Measurements from ENCODE around the gene CEMIP. TPM values are rescaled to one million over a fixed set of nuclear protein-coding genes. Genes with fewer than 3 reads are reported as not detected.

The CEMIP gene
- polyA plus RNA-seq, 1 donor (not counting 4 experiments of a cell fraction or from before 2014, with no cell fraction given), result 2.3 TPM

- peaks cover 6 to 8% of the 10 kb centered on the region in 2 experiments for H3K36me3 ChIP-seq (ENCODE audit: control insufficient read depth in 2 of 2, extremely low read depth in 1 of 2, insufficient read depth in 2 of 2, low read length in 2 of 2)
- H3K4me1 ChIP-seq (ENCODE audit: control insufficient read depth, extremely low read depth, insufficient read depth, low read length), result no peaks in the 10 kb centered on the region
- FAIRE-seq (no peak), DNase-seq (ENCODE audit: low read depth, low spot score) (no peak)
- H3K9me1 ChIP-seq (ENCODE audit: control insufficient read depth, extremely low read depth, insufficient read depth, low read length), result no peaks in the 10 kb centered on the region
- no peak overlapping the region for H3K27ac ChIP-seq (ENCODE audit: control insufficient read depth, insufficient read depth, low read length)
- no peak overlapping the region for H3K4me3 ChIP-seq (ENCODE audit: control insufficient read depth in 2 of 3, extremely low read depth in 1 of 3, insufficient read depth in 2 of 3, low read depth in 1 of 3, low read length in 3 of 3)
- H3K9ac ChIP-seq (ENCODE audit: control insufficient read depth, extremely low read depth, insufficient read depth, low read length), result no peak overlapping the region
- peaks cover 2% of the 10 kb centered on the region for H4K20me1 ChIP-seq (ENCODE audit: control insufficient read depth, extremely low read depth, insufficient read depth, low read length)
- dilution Hi-C loops (cut with MboI; ENCODE audit: extremely low pct_ligation_motif_present, low sequenced_read_pairs), result no loop called here
- TF ChIP-seq CTCF (optimal IDR thresholded peaks at IDR 0.05 in 1 of 3, IDR thresholded peaks at IDR 0.05 in 1 of 3, conservative IDR thresholded peaks at IDR 0.05 in 1 of 3; ENCODE audit: extremely low read depth in 1 of 3, insufficient read depth in 2 of 3, low read length in 3 of 3) (no peak), EZH2 (IDR thresholded peaks at IDR 0.05; ENCODE audit: low read length) (no peak)
- H3K9me3 ChIP-seq (ENCODE audit: control insufficient read depth, low read depth, low read length), result no peaks in the 10 kb centered on the region
- no peak overlapping the region for H3K4me2 ChIP-seq (ENCODE audit: control insufficient read depth, extremely low read depth, insufficient read depth, low read depth, low read length)
- H3K79me2 ChIP-seq (ENCODE audit: control insufficient read depth, insufficient read depth, low read length), result peaks cover 65% of the 10 kb centered on the region
- no peaks in the 10 kb centered on the region for H3K27me3 ChIP-seq (ENCODE audit: control insufficient read depth, extremely low read depth, insufficient read depth, low read length)
- H2AFZ ChIP-seq (ENCODE audit: control insufficient read depth, low read length), result no peak overlapping the region
Measured at GRCh38 chr15:80732818-80733217, 46.4 kb upstream of the CEMIP start.

GRCh38 chr15:80733460-80733859 lies 45.7 kb upstream of the CEMIP start:
- no peak overlapping the region for H3K9ac ChIP-seq (ENCODE audit: control insufficient read depth, extremely low read depth, insufficient read depth, low read length)
- no peak overlapping the region for H3K4me2 ChIP-seq (ENCODE audit: control insufficient read depth, extremely low read depth, insufficient read depth, low read depth, low read length)
- H3K4me1 ChIP-seq (ENCODE audit: control insufficient read depth, extremely low read depth, insufficient read depth, low read length), result no peaks in the 10 kb centered on the region
- no peak overlapping the region for H2AFZ ChIP-seq (ENCODE audit: control insufficient read depth, low read length)
- no peak overlapping the region for H3K4me3 ChIP-seq (ENCODE audit: control insufficient read depth in 2 of 3, extremely low read depth in 1 of 3, insufficient read depth in 2 of 3, low read depth in 1 of 3, low read length in 3 of 3)
- no peak for TF ChIP-seq CTCF (optimal IDR thresholded peaks at IDR 0.05 in 1 of 3, IDR thresholded peaks at IDR 0.05 in 1 of 3, conservative IDR thresholded peaks at IDR 0.05 in 1 of 3; ENCODE audit: extremely low read depth in 1 of 3, insufficient read depth in 2 of 3, low read length in 3 of 3)
- TF ChIP-seq EZH2 (IDR thresholded peaks at IDR 0.05; ENCODE audit: low read length), result no peak
- peaks cover 64% of the 10 kb centered on the region for H3K79me2 ChIP-seq (ENCODE audit: control insufficient read depth, insufficient read depth, low read length)
- H3K27ac ChIP-seq (ENCODE audit: control insufficient read depth, insufficient read depth, low read length), result no peak overlapping the region
- no peaks in the 10 kb centered on the region for H4K20me1 ChIP-seq (ENCODE audit: control insufficient read depth, extremely low read depth, insufficient read depth, low read length)
- peaks cover under 1 to 8% of the 10 kb centered on the region in 2 experiments for H3K36me3 ChIP-seq (ENCODE audit: control insufficient read depth in 2 of 2, extremely low read depth in 1 of 2, insufficient read depth in 2 of 2, low read length in 2 of 2)
- DNase-seq (ENCODE audit: low read depth, low spot score) (no peak), FAIRE-seq (no peak)
- no peaks in the 10 kb centered on the region for H3K9me1 ChIP-seq (ENCODE audit: control insufficient read depth, extremely low read depth, insufficient read depth, low read length)
- dilution Hi-C loops (cut with MboI; ENCODE audit: extremely low pct_ligation_motif_present, low sequenced_read_pairs), result no loop called here
- no peaks in the 10 kb centered on the region for H3K9me3 ChIP-seq (ENCODE audit: control insufficient read depth, low read depth, low read length)
- H3K27me3 ChIP-seq (ENCODE audit: control insufficient read depth, extremely low read depth, insufficient read depth, low read length), result no peaks in the 10 kb centered on the region

Measured in keratinocyte (primary cell).